ENCODE data around the gene IFNB1.

DNA sequence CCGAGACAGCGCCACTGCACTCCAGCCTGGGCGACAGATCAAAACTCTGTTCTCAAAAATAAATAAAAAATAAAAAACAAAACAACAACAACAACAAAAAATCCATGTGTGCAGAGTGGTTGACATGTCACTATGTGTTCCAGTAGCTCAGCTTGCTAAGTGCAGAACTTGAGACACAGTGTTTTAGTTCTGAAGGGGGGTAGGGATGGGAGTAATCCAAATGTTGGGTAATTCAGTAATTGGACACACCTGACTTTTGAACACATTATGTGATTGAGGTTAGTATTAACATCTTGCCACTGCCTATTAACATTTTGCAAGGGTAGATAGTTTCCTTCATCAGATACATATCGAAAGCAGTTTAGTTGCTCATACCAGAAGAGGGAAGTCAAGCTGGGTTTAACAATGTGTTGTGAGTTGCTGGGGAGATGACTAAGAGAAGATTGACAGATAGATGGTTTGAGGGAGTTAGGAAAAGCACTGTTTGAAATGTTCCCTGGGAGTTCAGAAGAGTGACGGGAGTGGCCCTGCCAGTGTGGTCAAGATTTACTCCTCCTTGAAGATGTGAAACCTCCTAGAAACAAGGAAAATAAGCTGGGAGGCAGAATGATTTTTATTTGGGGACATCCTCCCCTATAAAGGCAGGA lies 47.2 kb downstream of the IFNB1 start:
- TF ChIP-seq, protein P1, sequence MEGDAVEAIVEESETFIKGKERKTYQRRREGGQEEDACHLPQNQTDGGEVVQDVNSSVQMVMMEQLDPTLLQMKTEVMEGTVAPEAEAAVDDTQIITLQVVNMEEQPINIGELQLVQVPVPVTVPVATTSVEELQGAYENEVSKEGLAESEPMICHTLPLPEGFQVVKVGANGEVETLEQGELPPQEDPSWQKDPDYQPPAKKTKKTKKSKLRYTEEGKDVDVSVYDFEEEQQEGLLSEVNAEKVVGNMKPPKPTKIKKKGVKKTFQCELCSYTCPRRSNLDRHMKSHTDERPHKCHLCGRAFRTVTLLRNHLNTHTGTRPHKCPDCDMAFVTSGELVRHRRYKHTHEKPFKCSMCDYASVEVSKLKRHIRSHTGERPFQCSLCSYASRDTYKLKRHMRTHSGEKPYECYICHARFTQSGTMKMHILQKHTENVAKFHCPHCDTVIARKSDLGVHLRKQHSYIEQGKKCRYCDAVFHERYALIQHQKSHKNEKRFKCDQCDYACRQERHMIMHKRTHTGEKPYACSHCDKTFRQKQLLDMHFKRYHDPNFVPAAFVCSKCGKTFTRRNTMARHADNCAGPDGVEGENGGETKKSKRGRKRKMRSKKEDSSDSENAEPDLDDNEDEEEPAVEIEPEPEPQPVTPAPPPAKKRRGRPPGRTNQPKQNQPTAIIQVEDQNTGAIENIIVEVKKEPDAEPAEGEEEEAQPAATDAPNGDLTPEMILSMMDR (IDR thresholded peaks at IDR 0.05): no peak
- no peak for TF ChIP-seq EZH2 (IDR thresholded peaks at IDR 0.05)

All from neural progenitor cell (in vitro differentiated cells).